Retina (tissue), 1 donor: ENCODE data around the gene GOLGA3.
A peak's percentile ranks its signal among the peaks of the same experiment; 100 is the strongest.
"Not testable (repeated sequence)": the region's sequence is repeated elsewhere in the genome, so short reads cannot be mapped to it uniquely, and the experiment has no call there.

Experiments
- DNase-seq: peaks from one replicate; pipeline ENCODE4 v3.0.0-alpha.2; 2016

Gene GOLGA3

GRCh38 chr12:132828706-132829534, at the start of gene GOLGA3:
Gene GOLGA3, minus strand, starts transcription at chr12:132828869. Its CDS starts 6,741 bp downstream, at chr12:132822128.
- peak; percentile 97 for DNase-seq

GRCh38 chr12:132874620-132875019, 46.0 kb upstream of the GOLGA3 start:
- not testable (repeated sequence) for DNase-seq

- no peak for DNase-seq
Measured at GRCh38 chr12:132874175-132874574, 45.5 kb upstream of the GOLGA3 start.

GRCh38 chr12:132873724-132874123, 45.1 kb upstream of the GOLGA3 start:
- no peak for DNase-seq

- DNase-seq = no peak
Measured at GRCh38 chr12:132872975-132873421, 44.3 kb upstream of the GOLGA3 start.

GRCh38 chr12:132872073-132872855, 43.6 kb upstream of the GOLGA3 start:
- DNase-seq = no peak

- no peak for DNase-seq
Measured at GRCh38 chr12:132869551-132869950, 40.9 kb upstream of the GOLGA3 start.

- no peak for DNase-seq
Measured at GRCh38 chr12:132866251-132866828, 37.7 kb upstream of the GOLGA3 start.

GRCh38 chr12:132861558-132861957, 32.9 kb upstream of the GOLGA3 start:
- DNase-seq = no peak

GRCh38 chr12:132858718-132859266, 30.1 kb upstream of the GOLGA3 start:
- no peak for DNase-seq

GRCh38 chr12:132857019-132857418, 28.4 kb upstream of the GOLGA3 start:
- DNase-seq = not testable (repeated sequence)

GRCh38 chr12:132856581-132856980, 27.9 kb upstream of the GOLGA3 start:
- DNase-seq = no peak

GRCh38 chr12:132855211-132855610, 26.5 kb upstream of the GOLGA3 start:
- not testable (repeated sequence) for DNase-seq

GRCh38 chr12:132853285-132854092, 24.8 kb upstream of the GOLGA3 start:
- DNase-seq = no peak

GRCh38 chr12:132852496-132852895, 23.8 kb upstream of the GOLGA3 start:
- DNase-seq = no peak

GRCh38 chr12:132851465-132851864, 22.8 kb upstream of the GOLGA3 start:
- no peak for DNase-seq

- DNase-seq = no peak
Measured at GRCh38 chr12:132850291-132850690, 21.6 kb upstream of the GOLGA3 start.

- no peak for DNase-seq
Measured at GRCh38 chr12:132848521-132848920, 19.9 kb upstream of the GOLGA3 start.

- DNase-seq = no peak
Measured at GRCh38 chr12:132847363-132848356, 19.0 kb upstream of the GOLGA3 start.

GRCh38 chr12:132844681-132845080, 16.0 kb upstream of the GOLGA3 start:
- not testable (repeated sequence) for DNase-seq
